PFSK-1 (cell line): ENCODE measurements around the gene SLC24A3.

ENCODE experiments used
- POLR2AphosphoS5 ChIP-seq: IDR thresholded peaks from 2 replicates; pipeline ENCODE4 v1.6.1; 2012; ENCODE audit warnings: low read depth, mild to moderate bottlenecking, control low read depth, low read length, moderate library complexity
- SIN3A ChIP-seq: IDR thresholded peaks from 2 replicates; pipeline ENCODE4 v1.6.1; 2012; ENCODE audit warnings: mild to moderate bottlenecking, low read length, moderate library complexity, borderline replicate concordance; ENCODE audit not compliant: insufficient read depth
- TF ChIP-seq, protein P1 (sequence below), 2 experiments: IDR thresholded peaks; 2 replicates each; pipeline versions ENCODE4 v1.6.1 to v1.8.0; 2011 to 2012; ENCODE audit warnings: low read depth in 2 of 2, low read length in 2 of 2, control low read depth in 1 of 2, inconsistent platforms in 1 of 2, mild to moderate bottlenecking in 1 of 2, moderate library complexity in 1 of 2; ENCODE audit not compliant: insufficient read depth in 1 of 2

- TF ChIP-seq POLR2AphosphoS5 (no peak), SIN3A (no peak)
- TF ChIP-seq, protein P1, sequence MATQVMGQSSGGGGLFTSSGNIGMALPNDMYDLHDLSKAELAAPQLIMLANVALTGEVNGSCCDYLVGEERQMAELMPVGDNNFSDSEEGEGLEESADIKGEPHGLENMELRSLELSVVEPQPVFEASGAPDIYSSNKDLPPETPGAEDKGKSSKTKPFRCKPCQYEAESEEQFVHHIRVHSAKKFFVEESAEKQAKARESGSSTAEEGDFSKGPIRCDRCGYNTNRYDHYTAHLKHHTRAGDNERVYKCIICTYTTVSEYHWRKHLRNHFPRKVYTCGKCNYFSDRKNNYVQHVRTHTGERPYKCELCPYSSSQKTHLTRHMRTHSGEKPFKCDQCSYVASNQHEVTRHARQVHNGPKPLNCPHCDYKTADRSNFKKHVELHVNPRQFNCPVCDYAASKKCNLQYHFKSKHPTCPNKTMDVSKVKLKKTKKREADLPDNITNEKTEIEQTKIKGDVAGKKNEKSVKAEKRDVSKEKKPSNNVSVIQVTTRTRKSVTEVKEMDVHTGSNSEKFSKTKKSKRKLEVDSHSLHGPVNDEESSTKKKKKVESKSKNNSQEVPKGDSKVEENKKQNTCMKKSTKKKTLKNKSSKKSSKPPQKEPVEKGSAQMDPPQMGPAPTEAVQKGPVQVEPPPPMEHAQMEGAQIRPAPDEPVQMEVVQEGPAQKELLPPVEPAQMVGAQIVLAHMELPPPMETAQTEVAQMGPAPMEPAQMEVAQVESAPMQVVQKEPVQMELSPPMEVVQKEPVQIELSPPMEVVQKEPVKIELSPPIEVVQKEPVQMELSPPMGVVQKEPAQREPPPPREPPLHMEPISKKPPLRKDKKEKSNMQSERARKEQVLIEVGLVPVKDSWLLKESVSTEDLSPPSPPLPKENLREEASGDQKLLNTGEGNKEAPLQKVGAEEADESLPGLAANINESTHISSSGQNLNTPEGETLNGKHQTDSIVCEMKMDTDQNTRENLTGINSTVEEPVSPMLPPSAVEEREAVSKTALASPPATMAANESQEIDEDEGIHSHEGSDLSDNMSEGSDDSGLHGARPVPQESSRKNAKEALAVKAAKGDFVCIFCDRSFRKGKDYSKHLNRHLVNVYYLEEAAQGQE (IDR thresholded peaks at IDR 0.05; ENCODE audit: insufficient read depth in 1 of 2, low read depth in 2 of 2, low read length in 2 of 2): no peak
Measured at GRCh38 chr20:19218411-19218810, 6.0 kb downstream of the SLC24A3 start.
